Activated CD8-positive, alpha-beta memory T cell treated with anti-CD3 and anti-CD28 coated beads, Interleukin-2, amount 50 U/mL, for 24 hours (primary cell): ENCODE measurements around the gene ZFYVE16.
"Not testable (repeated sequence)": the region's sequence is repeated elsewhere in the genome, so short reads cannot be mapped to it uniquely, and the experiment has no call there.

Experiments
- DNase-seq: peaks from one replicate; pipeline ENCODE4 v3.0.0-alpha.2; 2020; ENCODE audit errors: extremely low read depth

Gene ZFYVE16

GRCh38 chr5:80409367-80409966 is 1.6 kb downstream of the ZFYVE16 start:
- DNase-seq: no peak

- DNase-seq: no peak
Measured at GRCh38 chr5:80411589-80412219, 3.8 kb downstream of the ZFYVE16 start.

- DNase-seq: no peak
Measured at GRCh38 chr5:80414113-80414512, 6.2 kb downstream of the ZFYVE16 start.

- no peak for DNase-seq
Measured at GRCh38 chr5:80417973-80418372, 10.1 kb downstream of the ZFYVE16 start.

- not testable (repeated sequence) for DNase-seq
Measured at GRCh38 chr5:80424365-80424764, 16.5 kb downstream of the ZFYVE16 start.

DNA sequence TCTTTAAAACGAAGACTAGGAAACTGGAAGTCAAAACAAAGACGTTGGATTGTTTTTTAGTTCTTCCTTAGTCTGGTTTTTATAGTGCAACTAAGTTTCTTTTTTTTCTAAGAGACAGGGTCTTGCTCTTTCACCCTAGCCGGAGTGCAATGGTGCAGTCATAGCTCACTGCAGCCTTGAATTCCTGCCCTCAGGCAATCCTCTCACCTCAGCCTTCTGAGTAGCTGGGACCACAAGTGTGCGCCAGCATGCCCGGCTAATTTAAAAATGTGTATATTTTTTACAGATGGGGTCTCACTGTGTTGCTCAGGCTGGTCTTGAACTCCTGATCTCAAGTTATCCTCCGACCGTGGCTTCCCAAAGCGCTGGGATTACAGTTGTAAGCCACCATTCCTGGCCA is 27.6 kb downstream of the ZFYVE16 start:
- no peak for DNase-seq

DNA sequence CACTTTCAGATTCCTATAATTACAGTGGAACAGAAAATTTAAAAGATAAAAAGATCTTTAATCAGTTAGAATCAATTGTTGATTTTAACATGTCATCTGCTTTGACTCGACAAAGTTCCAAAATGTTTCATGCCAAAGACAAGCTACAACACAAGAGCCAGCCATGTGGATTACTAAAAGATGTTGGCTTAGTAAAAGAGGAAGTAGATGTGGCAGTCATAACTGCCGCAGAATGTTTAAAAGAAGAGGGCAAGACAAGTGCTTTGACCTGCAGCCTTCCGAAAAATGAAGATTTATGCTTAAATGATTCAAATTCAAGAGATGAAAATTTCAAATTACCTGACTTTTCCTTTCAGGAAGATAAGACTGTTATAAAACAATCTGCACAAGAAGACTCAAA is 29.5 kb downstream of the ZFYVE16 start:
- no peak for DNase-seq

GRCh38 chr5:80438739-80439138 is 30.9 kb downstream of the ZFYVE16 start:
- no peak for DNase-seq

GRCh38 chr5:80439213-80439612 is 31.3 kb downstream of the ZFYVE16 start:
- DNase-seq: no peak

DNA sequence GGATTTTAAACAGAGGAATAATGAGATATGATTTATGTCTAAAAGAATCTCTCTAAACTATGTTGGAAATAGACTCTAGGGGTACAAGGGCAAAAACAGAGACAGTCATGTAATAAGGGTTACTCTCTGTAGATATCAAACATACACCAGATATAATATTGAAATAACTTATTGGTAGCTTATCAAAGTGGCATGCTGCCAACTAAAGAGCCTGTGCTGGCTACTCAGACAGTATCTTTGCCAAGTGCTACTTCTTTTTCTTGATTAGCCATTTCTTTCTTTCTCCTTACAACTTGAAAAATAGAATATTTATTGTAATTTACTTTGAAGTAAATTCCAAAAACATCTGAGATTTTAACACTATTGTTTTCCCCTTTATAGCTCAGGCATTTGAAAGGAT is 34.9 kb downstream of the ZFYVE16 start:
- no peak for DNase-seq

DNA sequence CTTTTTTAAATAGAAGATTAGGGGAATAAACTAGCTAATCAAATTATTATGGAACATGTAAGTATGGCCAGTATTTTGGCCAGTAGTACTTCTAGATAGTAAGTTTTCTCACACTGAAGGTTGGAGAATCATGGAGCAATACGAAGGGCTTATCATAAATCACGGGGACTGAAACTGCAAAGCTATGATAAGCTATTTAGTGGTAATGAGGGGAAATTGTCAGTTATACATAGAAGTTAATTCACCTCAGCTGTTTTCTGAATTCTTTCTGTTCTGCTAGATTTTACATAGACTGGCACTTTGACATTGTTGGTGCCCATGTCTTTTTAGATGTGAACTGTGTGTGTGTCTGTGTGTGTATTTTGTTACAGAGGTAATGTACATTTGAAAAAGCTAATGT is 45.5 kb downstream of the ZFYVE16 start:
- no peak for DNase-seq

- no peak for DNase-seq
Measured at GRCh38 chr5:80463269-80463668, 55.4 kb downstream of the ZFYVE16 start.

GRCh38 chr5:80466669-80467485 is 59.0 kb downstream of the ZFYVE16 start:
- no peak for DNase-seq

DNA sequence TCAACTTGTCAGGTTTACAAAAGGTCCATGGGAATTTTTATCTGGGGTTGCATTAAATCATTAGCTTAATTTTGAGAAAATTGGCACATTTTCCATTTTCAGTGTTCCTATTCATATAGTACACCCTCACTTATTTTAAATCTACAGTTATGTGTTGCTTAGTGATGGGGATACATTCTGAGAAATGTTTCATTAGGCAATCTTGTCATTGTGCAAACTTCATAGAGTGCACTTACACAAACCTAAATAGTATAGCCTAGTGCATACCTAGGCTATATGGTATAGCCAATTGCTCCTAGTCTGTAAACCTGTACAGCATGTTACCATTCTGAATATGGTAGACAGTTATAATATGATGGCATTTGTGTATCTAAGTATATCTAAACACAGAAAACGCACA is 60.3 kb downstream of the ZFYVE16 start:
- DNase-seq: no peak

DNA sequence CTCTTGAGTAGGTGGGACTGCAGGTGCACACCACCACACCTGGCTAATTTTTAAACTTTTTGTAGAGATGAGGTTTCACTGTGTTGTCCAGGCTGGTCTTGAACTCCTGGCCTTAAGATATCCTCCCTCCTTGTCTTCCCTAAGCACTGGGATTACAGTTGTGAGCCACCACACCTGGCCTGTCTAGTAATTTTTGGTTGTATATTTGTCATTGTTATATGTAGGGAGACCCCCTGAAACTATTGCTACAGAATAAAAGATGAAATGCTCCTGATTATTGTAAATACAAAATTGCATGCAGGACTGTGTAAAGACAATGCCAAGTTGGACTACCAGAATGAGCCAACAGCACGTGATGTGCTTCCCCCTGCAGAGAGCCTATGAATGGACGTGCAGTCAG is 62.8 kb downstream of the ZFYVE16 start:
- not testable (repeated sequence) for DNase-seq

DNA sequence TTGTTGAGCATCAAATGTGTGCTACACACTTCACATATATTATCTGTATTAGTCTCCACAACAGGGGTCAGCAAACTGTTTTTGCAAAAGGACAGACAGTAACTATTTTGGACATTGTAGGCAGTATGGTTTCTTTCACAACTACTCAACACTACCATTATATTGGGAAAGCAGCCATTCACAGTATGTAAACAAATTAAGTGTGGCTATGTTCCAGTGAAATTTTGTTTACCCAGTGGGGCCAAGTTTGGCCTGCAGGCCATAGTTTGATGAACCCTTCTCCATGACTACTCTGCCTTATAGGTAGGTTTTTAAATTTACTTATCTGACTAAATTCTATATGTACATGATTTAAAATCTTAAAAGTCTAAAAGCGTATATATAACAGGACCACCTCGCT is 67.1 kb downstream of the ZFYVE16 start:
- no peak for DNase-seq

DNA sequence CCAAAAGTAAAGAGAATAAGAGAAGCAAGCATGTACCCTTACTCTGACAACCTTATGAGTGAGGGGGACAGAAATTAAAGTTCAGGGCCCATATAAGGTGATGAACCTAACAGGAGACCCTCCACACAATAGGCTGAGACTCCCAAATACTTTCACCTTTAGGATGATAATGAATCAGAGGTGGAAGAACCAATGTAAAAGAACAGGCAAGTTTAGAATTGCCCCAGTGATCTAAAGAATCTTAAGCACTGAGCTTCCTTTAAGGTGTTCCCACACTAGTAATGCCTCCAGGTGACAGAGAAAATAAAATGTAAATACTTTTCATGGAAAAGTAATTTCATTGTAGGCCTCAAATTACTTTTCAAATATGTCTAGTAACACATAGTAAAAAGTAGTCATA is 71.8 kb downstream of the ZFYVE16 start:
- DNase-seq: no peak

- DNase-seq: no peak
Measured at GRCh38 chr5:80480354-80480753, 72.5 kb downstream of the ZFYVE16 start.

DNA sequence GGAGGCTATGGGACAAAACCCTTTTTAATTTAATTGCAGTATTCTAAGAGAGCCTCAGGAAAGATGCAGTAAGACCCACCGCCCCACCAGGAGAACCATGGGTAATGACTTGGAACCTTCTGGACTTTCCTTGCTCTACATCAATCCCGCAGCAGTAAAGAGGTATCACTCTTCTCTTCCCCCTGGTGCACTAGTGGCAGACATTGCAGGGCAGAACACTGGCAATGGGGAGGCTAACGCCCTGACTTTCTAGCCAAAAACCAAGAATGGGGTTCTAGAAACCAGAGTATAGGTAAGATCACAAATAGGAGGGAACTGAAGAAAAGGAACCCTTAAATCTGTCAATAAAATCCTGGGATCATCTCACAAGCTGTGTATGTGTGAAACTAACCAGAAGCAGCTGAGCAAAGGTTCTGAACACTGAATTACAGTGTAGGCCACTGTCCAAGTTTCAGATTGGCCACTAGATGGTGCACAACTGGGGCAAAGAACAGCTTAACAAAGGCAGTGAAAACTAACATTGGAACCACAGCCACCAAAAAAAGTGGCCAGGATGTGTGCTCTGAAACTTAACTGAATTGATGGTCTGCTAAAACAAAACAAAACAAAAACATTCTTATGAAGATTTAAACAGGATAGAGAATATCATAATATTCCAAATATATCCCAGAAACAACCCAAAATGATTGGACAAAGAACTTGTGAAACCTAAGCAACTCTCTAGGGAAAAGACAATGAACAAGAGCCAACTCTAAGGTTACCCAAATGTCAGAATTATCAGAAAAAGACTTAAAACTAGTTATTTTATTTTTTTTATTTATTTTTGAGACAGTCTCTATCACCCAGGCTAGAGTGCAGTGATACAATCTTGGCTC is 73.4 kb downstream of the ZFYVE16 start:
- no peak for DNase-seq

- DNase-seq: no peak
Measured at GRCh38 chr5:80482578-80482977, 74.7 kb downstream of the ZFYVE16 start.

DNA sequence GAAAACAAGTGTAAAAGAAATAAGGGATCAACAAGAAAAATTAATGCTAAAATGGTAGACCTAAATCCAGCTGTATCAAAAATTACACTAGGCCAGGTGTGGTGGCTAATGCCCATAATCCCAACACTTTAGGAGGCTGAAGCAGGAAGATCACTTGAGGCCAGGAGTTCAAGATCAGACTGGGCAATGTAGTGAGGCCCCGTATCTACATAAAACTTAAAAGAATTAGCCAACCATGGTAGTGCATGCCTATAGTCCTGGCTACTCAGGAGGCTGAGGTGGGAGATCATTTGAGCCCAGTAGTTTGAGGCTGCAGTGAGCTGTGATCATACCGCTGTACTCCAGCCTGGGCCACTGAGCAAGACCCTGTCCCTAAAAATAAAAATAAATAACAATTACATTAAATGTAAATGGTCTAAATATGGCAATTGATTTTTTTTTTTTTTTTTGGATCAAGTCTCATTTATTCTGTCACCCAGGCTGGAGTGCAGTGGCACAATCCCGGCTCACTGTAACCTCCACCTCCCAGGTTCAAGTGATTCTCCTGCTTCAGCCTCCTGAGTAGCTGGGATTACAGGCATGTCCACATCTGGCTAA is 75.9 kb downstream of the ZFYVE16 start:
- DNase-seq: no peak

- DNase-seq: no peak
Measured at GRCh38 chr5:80487444-80487828, 79.6 kb downstream of the ZFYVE16 start.
